CD4-positive, alpha-beta T cell treated with Interferon alpha-2 for 1 hour (primary cell): ENCODE data around the gene CLUH.
"Not testable (repeated sequence)": the region's sequence is repeated elsewhere in the genome, so short reads cannot be mapped to it uniquely, and the experiment has no call there.

Experiments used
- DNase-seq, 2 donors: peaks; one replicate each; pipeline ENCODE4 v3.0.0-alpha.2; 2020 to 2022

CLUH gene

GRCh38 chr17:2682176-2682938 lies 29.2 kb downstream of the CLUH start:
- DNase-seq = no peak

GRCh38 chr17:2681650-2682049 lies 29.9 kb downstream of the CLUH start:
- no peak for DNase-seq

GRCh38 chr17:2680961-2681360 lies 30.6 kb downstream of the CLUH start:
- no peak for DNase-seq

GRCh38 chr17:2679247-2679646 lies 32.3 kb downstream of the CLUH start:
- DNase-seq = not testable (repeated sequence)

GRCh38 chr17:2672026-2672425 lies 39.5 kb downstream of the CLUH start:
- DNase-seq = no peak

GRCh38 chr17:2660410-2660809 lies 51.2 kb downstream of the CLUH start:
- not testable (repeated sequence) for DNase-seq

GRCh38 chr17:2659337-2659736 lies 52.2 kb downstream of the CLUH start:
- not testable (repeated sequence) for DNase-seq

GRCh38 chr17:2656283-2656682 lies 55.3 kb downstream of the CLUH start:
- DNase-seq = no peak

GRCh38 chr17:2655546-2655945 lies 56.0 kb downstream of the CLUH start:
- peak in 1 of 2 donors; percentile 7 for DNase-seq

GRCh38 chr17:2652911-2653310 lies 58.7 kb downstream of the CLUH start:
- DNase-seq = not testable (repeated sequence)

- no peak for DNase-seq
Observed at GRCh38 chr17:2649191-2649590, 62.4 kb downstream of the CLUH start.

GRCh38 chr17:2647957-2648356 lies 63.6 kb downstream of the CLUH start:
- DNase-seq = no peak

GRCh38 chr17:2644971-2645370 lies 66.6 kb downstream of the CLUH start:
- DNase-seq = no peak
